Measurements from ENCODE around the gene RSBN1.

DNA sequence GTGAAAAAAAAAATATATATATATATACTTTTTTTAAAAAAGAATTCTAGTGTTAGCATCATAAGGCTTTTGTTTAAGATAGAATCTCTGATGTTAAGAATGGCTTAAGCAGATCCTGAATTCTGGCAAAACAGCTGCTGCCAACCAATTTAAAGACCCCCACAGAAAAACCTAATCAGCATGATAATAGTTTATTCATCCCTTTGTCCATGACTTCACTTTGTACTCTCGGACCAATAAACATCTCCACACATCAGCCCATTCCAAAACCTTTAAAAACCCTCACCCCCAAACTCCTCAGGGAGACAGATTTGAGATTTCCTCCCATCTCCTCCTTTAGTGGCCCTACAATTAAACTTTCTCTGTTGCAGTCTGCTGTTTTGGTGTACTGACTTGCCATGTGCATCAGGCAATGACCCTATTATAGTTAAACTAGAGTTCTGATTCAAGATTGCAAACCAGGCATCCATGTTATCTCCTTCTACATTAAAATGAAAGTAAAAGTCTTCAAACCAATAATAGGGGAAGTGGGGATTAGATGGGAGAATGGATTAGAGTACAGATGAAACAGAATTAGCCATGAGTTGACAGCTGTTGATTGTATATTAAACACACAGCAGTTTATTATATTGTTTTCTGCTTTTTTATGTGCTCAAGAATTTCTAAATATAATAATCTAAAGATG is 43.2 kb downstream of the RSBN1 start:
- no peak for TF ChIP-seq POLR2A (IDR thresholded peaks at IDR 0.05; ENCODE audit: borderline replicate concordance, extremely low read depth, insufficient read depth, insufficient read length)
- TF ChIP-seq, protein P1, sequence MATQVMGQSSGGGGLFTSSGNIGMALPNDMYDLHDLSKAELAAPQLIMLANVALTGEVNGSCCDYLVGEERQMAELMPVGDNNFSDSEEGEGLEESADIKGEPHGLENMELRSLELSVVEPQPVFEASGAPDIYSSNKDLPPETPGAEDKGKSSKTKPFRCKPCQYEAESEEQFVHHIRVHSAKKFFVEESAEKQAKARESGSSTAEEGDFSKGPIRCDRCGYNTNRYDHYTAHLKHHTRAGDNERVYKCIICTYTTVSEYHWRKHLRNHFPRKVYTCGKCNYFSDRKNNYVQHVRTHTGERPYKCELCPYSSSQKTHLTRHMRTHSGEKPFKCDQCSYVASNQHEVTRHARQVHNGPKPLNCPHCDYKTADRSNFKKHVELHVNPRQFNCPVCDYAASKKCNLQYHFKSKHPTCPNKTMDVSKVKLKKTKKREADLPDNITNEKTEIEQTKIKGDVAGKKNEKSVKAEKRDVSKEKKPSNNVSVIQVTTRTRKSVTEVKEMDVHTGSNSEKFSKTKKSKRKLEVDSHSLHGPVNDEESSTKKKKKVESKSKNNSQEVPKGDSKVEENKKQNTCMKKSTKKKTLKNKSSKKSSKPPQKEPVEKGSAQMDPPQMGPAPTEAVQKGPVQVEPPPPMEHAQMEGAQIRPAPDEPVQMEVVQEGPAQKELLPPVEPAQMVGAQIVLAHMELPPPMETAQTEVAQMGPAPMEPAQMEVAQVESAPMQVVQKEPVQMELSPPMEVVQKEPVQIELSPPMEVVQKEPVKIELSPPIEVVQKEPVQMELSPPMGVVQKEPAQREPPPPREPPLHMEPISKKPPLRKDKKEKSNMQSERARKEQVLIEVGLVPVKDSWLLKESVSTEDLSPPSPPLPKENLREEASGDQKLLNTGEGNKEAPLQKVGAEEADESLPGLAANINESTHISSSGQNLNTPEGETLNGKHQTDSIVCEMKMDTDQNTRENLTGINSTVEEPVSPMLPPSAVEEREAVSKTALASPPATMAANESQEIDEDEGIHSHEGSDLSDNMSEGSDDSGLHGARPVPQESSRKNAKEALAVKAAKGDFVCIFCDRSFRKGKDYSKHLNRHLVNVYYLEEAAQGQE (IDR thresholded peaks at IDR 0.05; ENCODE audit: low read depth): no peak
- TF ChIP-seq, protein P2, sequence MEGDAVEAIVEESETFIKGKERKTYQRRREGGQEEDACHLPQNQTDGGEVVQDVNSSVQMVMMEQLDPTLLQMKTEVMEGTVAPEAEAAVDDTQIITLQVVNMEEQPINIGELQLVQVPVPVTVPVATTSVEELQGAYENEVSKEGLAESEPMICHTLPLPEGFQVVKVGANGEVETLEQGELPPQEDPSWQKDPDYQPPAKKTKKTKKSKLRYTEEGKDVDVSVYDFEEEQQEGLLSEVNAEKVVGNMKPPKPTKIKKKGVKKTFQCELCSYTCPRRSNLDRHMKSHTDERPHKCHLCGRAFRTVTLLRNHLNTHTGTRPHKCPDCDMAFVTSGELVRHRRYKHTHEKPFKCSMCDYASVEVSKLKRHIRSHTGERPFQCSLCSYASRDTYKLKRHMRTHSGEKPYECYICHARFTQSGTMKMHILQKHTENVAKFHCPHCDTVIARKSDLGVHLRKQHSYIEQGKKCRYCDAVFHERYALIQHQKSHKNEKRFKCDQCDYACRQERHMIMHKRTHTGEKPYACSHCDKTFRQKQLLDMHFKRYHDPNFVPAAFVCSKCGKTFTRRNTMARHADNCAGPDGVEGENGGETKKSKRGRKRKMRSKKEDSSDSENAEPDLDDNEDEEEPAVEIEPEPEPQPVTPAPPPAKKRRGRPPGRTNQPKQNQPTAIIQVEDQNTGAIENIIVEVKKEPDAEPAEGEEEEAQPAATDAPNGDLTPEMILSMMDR (IDR thresholded peaks at IDR 0.05 in 2 of 3, conservative IDR thresholded peaks at IDR 0.05 in 1 of 3; ENCODE audit: borderline replicate concordance in 1 of 3, insufficient read depth in 1 of 3, low read depth in 2 of 3, low read length in 2 of 3): no peak
